Measurements from ENCODE around the gene LRRTM4. TPM values are rescaled to one million over a fixed set of nuclear protein-coding genes. Genes with fewer than 3 reads are reported as not detected.

The LRRTM4 gene
- total and polyA plus RNA-seq, 2 donors (not counting 1 experiment from before 2014, with no cell fraction given): 0.05 TPM; not detected in 1

- Histone ChIP-seq H3K27me3 (ENCODE audit: control insufficient read depth, insufficient read depth, low read length) (no peaks in the 10 kb centered on the region), H3K9me3 (ENCODE audit: control insufficient read depth, insufficient read depth, low read depth, low read length) (no peaks in the 10 kb centered on the region), H3K79me2 (ENCODE audit: control insufficient read depth, insufficient read depth, low read length) (no peaks in the 10 kb centered on the region), H3K36me3 (ENCODE audit: control insufficient read depth, insufficient read depth, low read length) (no peaks in the 10 kb centered on the region), H3K27ac (ENCODE audit: insufficient read depth, low read length) (no peak overlapping the region), H3K4me2 (ENCODE audit: extremely low read depth, insufficient read depth, low read length) (no peak overlapping the region), H2AFZ (ENCODE audit: low read length) (no peak overlapping the region), H3K4me1 (ENCODE audit: control insufficient read depth, extremely low read depth, insufficient read depth, low read length) (no peaks in the 10 kb centered on the region), H4K20me1 (ENCODE audit: control insufficient read depth, extremely low read depth, insufficient read depth, low read length) (no peaks in the 10 kb centered on the region), H3K9ac (ENCODE audit: insufficient read depth, low read length) (no peak overlapping the region), H3K4me3 (replicated peaks in 1 of 4; ENCODE audit: control extremely low read depth in 1 of 4, insufficient read depth in 1 of 4, low read depth in 3 of 4, low read length in 4 of 4) (no peak overlapping the region)
- DNase-seq (ENCODE audit: low read depth in 2 of 2): no peak
- TF ChIP-seq EZH2 (IDR thresholded peaks at IDR 0.05; ENCODE audit: low read length, missing control alignments): no peak
- TF ChIP-seq CTCF (conservative IDR thresholded peaks at IDR 0.05 in 1 of 2, IDR thresholded peaks at IDR 0.05 in 1 of 2; ENCODE audit: low read depth in 1 of 2, low read length in 2 of 2): no peak
Measured at GRCh38 chr2:77008853-77009252, 513.3 kb downstream of the LRRTM4 start.

GRCh38 chr2:77007686-77008085 is 514.5 kb downstream of the LRRTM4 start:
- Histone ChIP-seq H3K27ac (ENCODE audit: insufficient read depth, low read length) (no peak overlapping the region), H4K20me1 (ENCODE audit: control insufficient read depth, extremely low read depth, insufficient read depth, low read length) (no peaks in the 10 kb centered on the region), H3K9ac (ENCODE audit: insufficient read depth, low read length) (no peak overlapping the region), H3K79me2 (ENCODE audit: control insufficient read depth, insufficient read depth, low read length) (no peaks in the 10 kb centered on the region), H3K4me2 (ENCODE audit: extremely low read depth, insufficient read depth, low read length) (no peak overlapping the region), H3K4me1 (ENCODE audit: control insufficient read depth, extremely low read depth, insufficient read depth, low read length) (no peaks in the 10 kb centered on the region), H3K27me3 (ENCODE audit: control insufficient read depth, insufficient read depth, low read length) (no peaks in the 10 kb centered on the region), H2AFZ (ENCODE audit: low read length) (no peak overlapping the region), H3K4me3 (replicated peaks in 1 of 4; ENCODE audit: control extremely low read depth in 1 of 4, insufficient read depth in 1 of 4, low read depth in 3 of 4, low read length in 4 of 4) (no peak overlapping the region), H3K9me3 (ENCODE audit: control insufficient read depth, insufficient read depth, low read depth, low read length) (no peaks in the 10 kb centered on the region), H3K36me3 (ENCODE audit: control insufficient read depth, insufficient read depth, low read length) (no peaks in the 10 kb centered on the region)
- DNase-seq (ENCODE audit: low read depth in 2 of 2): peak in 1 of 2 donors; percentile 16
- TF ChIP-seq CTCF (conservative IDR thresholded peaks at IDR 0.05 in 1 of 2, IDR thresholded peaks at IDR 0.05 in 1 of 2; ENCODE audit: low read depth in 1 of 2, low read length in 2 of 2) (no peak), EZH2 (IDR thresholded peaks at IDR 0.05; ENCODE audit: low read length, missing control alignments) (no peak)

- Histone ChIP-seq H3K4me2 (ENCODE audit: extremely low read depth, insufficient read depth, low read length) (no peak overlapping the region), H3K4me3 (replicated peaks in 1 of 4; ENCODE audit: control extremely low read depth in 1 of 4, insufficient read depth in 1 of 4, low read depth in 3 of 4, low read length in 4 of 4) (no peak overlapping the region), H3K79me2 (ENCODE audit: control insufficient read depth, insufficient read depth, low read length) (no peaks in the 10 kb centered on the region), H3K9me3 (ENCODE audit: control insufficient read depth, insufficient read depth, low read depth, low read length) (no peaks in the 10 kb centered on the region), H3K36me3 (ENCODE audit: control insufficient read depth, insufficient read depth, low read length) (no peaks in the 10 kb centered on the region), H2AFZ (ENCODE audit: low read length) (no peak overlapping the region), H4K20me1 (ENCODE audit: control insufficient read depth, extremely low read depth, insufficient read depth, low read length) (no peaks in the 10 kb centered on the region), H3K9ac (ENCODE audit: insufficient read depth, low read length) (no peak overlapping the region), H3K27me3 (ENCODE audit: control insufficient read depth, insufficient read depth, low read length) (no peaks in the 10 kb centered on the region), H3K27ac (ENCODE audit: insufficient read depth, low read length) (no peak overlapping the region), H3K4me1 (ENCODE audit: control insufficient read depth, extremely low read depth, insufficient read depth, low read length) (no peaks in the 10 kb centered on the region)
- no peak for TF ChIP-seq CTCF (conservative IDR thresholded peaks at IDR 0.05 in 1 of 2, IDR thresholded peaks at IDR 0.05 in 1 of 2; ENCODE audit: low read depth in 1 of 2, low read length in 2 of 2)
- TF ChIP-seq EZH2 (IDR thresholded peaks at IDR 0.05; ENCODE audit: low read length, missing control alignments): no peak
- DNase-seq (ENCODE audit: low read depth in 2 of 2): no peak
Measured at GRCh38 chr2:77005522-77005921, 516.7 kb downstream of the LRRTM4 start.
